ENCODE measurements around the gene CCSER1.
"Not testable (repeated sequence)": the region's sequence is repeated elsewhere in the genome, so short reads cannot be mapped to it uniquely, and the experiment has no call there.

CCSER1 gene

GRCh38 chr4:90580326-90580725 is 453.1 kb downstream of the CCSER1 start:
- DNase-seq: no peak

GRCh38 chr4:90582087-90582486 is 454.9 kb downstream of the CCSER1 start:
- no peak for DNase-seq

GRCh38 chr4:90584051-90584450 is 456.9 kb downstream of the CCSER1 start:
- no peak for DNase-seq

GRCh38 chr4:90585961-90586360 is 458.8 kb downstream of the CCSER1 start:
- no peak for DNase-seq

- no peak for DNase-seq
Measured at GRCh38 chr4:90586799-90587198, 459.6 kb downstream of the CCSER1 start.

GRCh38 chr4:90597927-90598326 is 470.7 kb downstream of the CCSER1 start:
- no peak for DNase-seq

- no peak for DNase-seq
Measured at GRCh38 chr4:90598741-90599140, 471.5 kb downstream of the CCSER1 start.

GRCh38 chr4:90602726-90603125 is 475.5 kb downstream of the CCSER1 start:
- DNase-seq: no peak

- no peak for DNase-seq
Measured at GRCh38 chr4:90603540-90603939, 476.3 kb downstream of the CCSER1 start.

- DNase-seq: no peak
Measured at GRCh38 chr4:90606781-90607180, 479.6 kb downstream of the CCSER1 start.

- DNase-seq: no peak
Measured at GRCh38 chr4:90614371-90614770, 487.2 kb downstream of the CCSER1 start.

- DNase-seq: no peak
Measured at GRCh38 chr4:90621080-90621479, 493.9 kb downstream of the CCSER1 start.

- DNase-seq: no peak
Measured at GRCh38 chr4:90624781-90625180, 497.6 kb downstream of the CCSER1 start.

- no peak for DNase-seq
Measured at GRCh38 chr4:90641861-90642599, 514.8 kb downstream of the CCSER1 start.

GRCh38 chr4:90643156-90643555 is 516.0 kb downstream of the CCSER1 start:
- DNase-seq: no peak

GRCh38 chr4:90648311-90648710 is 521.1 kb downstream of the CCSER1 start:
- DNase-seq: no peak

GRCh38 chr4:90648791-90649190 is 521.6 kb downstream of the CCSER1 start:
- DNase-seq: no peak

GRCh38 chr4:90660672-90661071 is 533.5 kb downstream of the CCSER1 start:
- no peak for DNase-seq

GRCh38 chr4:90670183-90670582 is 543.0 kb downstream of the CCSER1 start:
- DNase-seq: no peak

GRCh38 chr4:90689739-90690138 is 562.5 kb downstream of the CCSER1 start:
- DNase-seq: no peak

GRCh38 chr4:90695411-90695810 is 568.2 kb downstream of the CCSER1 start:
- DNase-seq: no peak

- not testable (repeated sequence) for DNase-seq
Measured at GRCh38 chr4:90705501-90705900, 578.3 kb downstream of the CCSER1 start.

- no peak for DNase-seq
Measured at GRCh38 chr4:90715242-90715641, 588.0 kb downstream of the CCSER1 start.

- DNase-seq: no peak
Measured at GRCh38 chr4:90718931-90719330, 591.7 kb downstream of the CCSER1 start.

- no peak for DNase-seq
Measured at GRCh38 chr4:90727938-90728337, 600.7 kb downstream of the CCSER1 start.
